WTC11 (cell line): ENCODE results near the gene DHFR2. TPM values are rescaled to one million over a fixed set of nuclear protein-coding genes. Genes with fewer than 3 reads are reported as not detected.

Source experiments
- ATAC-seq: fragments of 200-7000 bp; cut with Tn5 transposase; 2 replicates; pipeline ENCODE4 v1.10.0; 2021; ENCODE audit warnings: mild to moderate bottlenecking, moderate library complexity
- CTCF ChIA-PET: fragments of 300-600 bp; sonication (Branson Sonifier 250); formaldehyde crosslinking; loops from one replicate; lab custom pipeline; 2021; ENCODE audit warnings: antibody characterized with exemption; lab: Charles Lee
- POLR2A ChIA-PET: fragments of 350-600 bp; sonication (Branson Sonifier 250); formaldehyde crosslinking; loops from one replicate; lab custom pipeline; 2021; ENCODE audit warnings: antibody characterized with exemption; lab: Charles Lee
- DNase-seq: peaks from one replicate; pipeline ENCODE4 v3.0.0; 2021; ENCODE audit warnings: low spot score
- H3K27ac Mint-ChIP-seq: 2 replicates; pipeline ENCODE4 v1.8.0; 2021; ENCODE audit warnings: mixed read lengths
- H3K27me3 Mint-ChIP-seq: 2 replicates; pipeline ENCODE4 v1.8.0; 2021; ENCODE audit warnings: low read depth, mild to moderate bottlenecking, moderate library complexity, mixed read lengths
- H3K36me3 Mint-ChIP-seq: 2 replicates; pipeline ENCODE4 v1.8.0; 2021; ENCODE audit warnings: mixed read lengths
- H3K4me1 Mint-ChIP-seq: 2 replicates; pipeline ENCODE4 v1.8.0; 2022; ENCODE audit warnings: mixed read lengths
- H3K4me3 Mint-ChIP-seq: 2 replicates; pipeline ENCODE4 v1.8.0; 2021; ENCODE audit warnings: mild to moderate bottlenecking, moderate library complexity, mixed read lengths
- H3K9me3 Mint-ChIP-seq: 2 replicates; pipeline ENCODE4 v1.8.0; 2021; ENCODE audit warnings: mixed read lengths
- AFF4 ChIP-seq: sonication (generic); formaldehyde crosslinking; IDR thresholded peaks from 2 replicates; pipeline ENCODE4 v1.8.1; 2023; ENCODE audit warnings: mild to moderate bottlenecking, missing genetic modification reagents, borderline replicate concordance
- FOXJ3 ChIP-seq: sonication (generic); formaldehyde crosslinking; IDR thresholded peaks from 2 replicates; pipeline ENCODE4 v1.9.0; 2021; ENCODE audit warnings: missing genetic modification reagents, mild to moderate bottlenecking, borderline replicate concordance
- FOXK1 ChIP-seq: sonication (generic); formaldehyde crosslinking; IDR thresholded peaks from 2 replicates; pipeline ENCODE4 v1.8.0; 2022; ENCODE audit warnings: mild to moderate bottlenecking, moderate library complexity, missing genetic modification reagents
- GRHL2 ChIP-seq: fragments of 250-450 bp; sonication (Bioruptor Pico); IDR thresholded peaks from 2 replicates; pipeline ENCODE4 v1.8.0; 2022; ENCODE audit warnings: mild to moderate bottlenecking, moderate library complexity; ENCODE audit not compliant: insufficient replicate concordance, severe bottlenecking
- IRF2 ChIP-seq: sonication (generic); formaldehyde crosslinking; IDR thresholded peaks from 2 replicates; pipeline ENCODE4 v1.8.0; 2022; ENCODE audit warnings: low read depth, missing genetic modification reagents, borderline replicate concordance
- MYBL2 ChIP-seq: sonication (generic); formaldehyde crosslinking; IDR thresholded peaks from 2 replicates; pipeline ENCODE4 v1.8.1; 2023; ENCODE audit warnings: mild to moderate bottlenecking, moderate library complexity, missing genetic modification reagents
- NR1H2 ChIP-seq: sonication (generic); formaldehyde crosslinking; IDR thresholded peaks from 2 replicates; pipeline ENCODE4 v1.9.0; 2021; ENCODE audit warnings: mild to moderate bottlenecking, moderate library complexity, missing genetic modification reagents
- NR3C1 ChIP-seq: sonication (generic); formaldehyde crosslinking; conservative IDR thresholded peaks from 2 replicates; pipeline ENCODE4 v1.8.1; 2023; ENCODE audit warnings: low read depth, mild to moderate bottlenecking, missing genetic modification reagents
- OVOL2 ChIP-seq: fragments of 250-450 bp; sonication (Bioruptor Pico); IDR thresholded peaks from 2 replicates; pipeline ENCODE4 v1.9.0; 2021; ENCODE audit warnings: mild to moderate bottlenecking, borderline replicate concordance
- RORB ChIP-seq: fragments of 250-450 bp; sonication (Bioruptor Pico); IDR thresholded peaks from 2 replicates; pipeline ENCODE4 v1.9.0; 2021; ENCODE audit warnings: mild to moderate bottlenecking
- SMAD3 ChIP-seq: sonication (generic); formaldehyde crosslinking; IDR thresholded peaks from 2 replicates; pipeline ENCODE4 v1.8.0; 2022; ENCODE audit warnings: missing genetic modification reagents, mild to moderate bottlenecking, borderline replicate concordance
- ZBTB21 ChIP-seq: sonication (generic); formaldehyde crosslinking; IDR thresholded peaks from 2 replicates; pipeline ENCODE4 v1.8.1; 2023; ENCODE audit warnings: mild to moderate bottlenecking, missing genetic modification reagents, borderline replicate concordance
- ZNF317 ChIP-seq: sonication (generic); formaldehyde crosslinking; IDR thresholded peaks from 2 replicates; pipeline ENCODE4 v1.8.1; 2023; ENCODE audit warnings: low read depth, mild to moderate bottlenecking, moderate library complexity, missing genetic modification reagents, borderline replicate concordance
- total RNA-seq: library from RNA; stranded (reverse); gene quantifications from 3 replicates; pipeline ENCODE4 v1.2.3, GENCODE V29; 2021
- TF ChIP-seq, protein P1 (sequence below): sonication (generic); formaldehyde crosslinking; IDR thresholded peaks from 2 replicates; pipeline ENCODE4 v1.8.1; 2022; ENCODE audit warnings: missing genetic modification reagents, borderline replicate concordance
- TF ChIP-seq, protein P2 (sequence below): sonication (generic); formaldehyde crosslinking; IDR thresholded peaks from 2 replicates; pipeline ENCODE4 v1.8.0; 2022; ENCODE audit warnings: mild to moderate bottlenecking, missing genetic modification reagents
- TF ChIP-seq, protein P3 (sequence below): sonication (generic); formaldehyde crosslinking; IDR thresholded peaks from 2 replicates; pipeline ENCODE4 v1.8.0; 2022; ENCODE audit warnings: mild to moderate bottlenecking, missing genetic modification reagents
- TF ChIP-seq, protein P4 (sequence below): sonication (generic); formaldehyde crosslinking; IDR thresholded peaks from 2 replicates; pipeline ENCODE4 v1.8.1; 2023; ENCODE audit warnings: mild to moderate bottlenecking, missing genetic modification reagents

The DHFR2 gene
- total RNA-seq, 1 experiment from 2014 or later: 2.7 TPM

DNA sequence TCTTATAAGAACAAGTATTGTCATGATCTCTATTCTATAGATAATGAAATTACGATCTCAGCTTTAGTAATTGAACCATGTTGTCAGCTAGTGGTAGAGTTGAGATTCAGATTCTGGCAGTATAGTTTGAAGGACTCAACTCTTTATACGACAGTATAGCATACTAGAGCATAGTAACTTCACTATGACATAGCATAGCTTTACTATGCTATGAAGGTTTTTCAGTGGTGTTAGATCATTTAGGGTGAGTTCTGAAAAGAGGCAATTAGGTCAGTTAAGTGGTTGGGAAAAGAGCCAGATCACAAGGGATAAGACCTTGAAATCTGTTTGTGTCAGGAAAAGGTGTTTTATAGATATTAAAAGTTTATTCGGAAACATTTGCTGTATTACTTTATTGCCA, 42.4 kb downstream of the DHFR2 start (continued):
- TF ChIP-seq AFF4 (no peak), MYBL2 (no peak), ZNF317 (CRISPR knock-in tag) (no peak)

GRCh38 chr3:94019659-94020058, 43.1 kb downstream of the DHFR2 start:
- POLR2A ChIA-PET: no interaction called here
- CTCF ChIA-PET: no interaction called here
- DNase-seq: no peak

GRCh38 chr3:94015025-94015424, 47.7 kb downstream of the DHFR2 start:
- no peak for ATAC-seq
- POLR2A ChIA-PET: no interaction called here
- DNase-seq: no peak
- TF ChIP-seq, protein P1, sequence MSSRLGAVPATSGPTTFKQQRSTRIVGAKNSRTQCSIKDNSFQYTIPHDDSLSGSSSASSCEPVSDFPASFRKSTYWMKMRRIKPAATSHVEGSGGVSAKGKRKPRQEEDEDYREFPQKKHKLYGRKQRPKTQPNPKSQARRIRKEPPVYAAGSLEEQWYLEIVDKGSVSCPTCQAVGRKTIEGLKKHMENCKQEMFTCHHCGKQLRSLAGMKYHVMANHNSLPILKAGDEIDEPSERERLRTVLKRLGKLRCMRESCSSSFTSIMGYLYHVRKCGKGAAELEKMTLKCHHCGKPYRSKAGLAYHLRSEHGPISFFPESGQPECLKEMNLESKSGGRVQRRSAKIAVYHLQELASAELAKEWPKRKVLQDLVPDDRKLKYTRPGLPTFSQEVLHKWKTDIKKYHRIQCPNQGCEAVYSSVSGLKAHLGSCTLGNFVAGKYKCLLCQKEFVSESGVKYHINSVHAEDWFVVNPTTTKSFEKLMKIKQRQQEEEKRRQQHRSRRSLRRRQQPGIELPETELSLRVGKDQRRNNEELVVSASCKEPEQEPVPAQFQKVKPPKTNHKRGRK (CRISPR knock-in tag): no peak
- no peak for TF ChIP-seq FOXK1 (CRISPR knock-in tag)
- TF ChIP-seq ZBTB21 (CRISPR knock-in tag): no peak
- TF ChIP-seq NR1H2 (CRISPR knock-in tag): no peak
- Mint-ChIP-seq H3K9me3 (no peaks in the 10 kb centered on the region), H3K4me1 (no peaks in the 10 kb centered on the region), H3K4me3 (no peak overlapping the region), H3K27ac (no peak overlapping the region), H3K36me3 (no peaks in the 10 kb centered on the region), H3K27me3 (no peaks in the 10 kb centered on the region)
- CTCF ChIA-PET: interaction anchor here (1.4 kb wide), 1 partner anchor 10 kb away, joined by 5 read pairs; no protein-coding TSS in a partner anchor

More at GRCh38 chr3:94019659-94020058, 43.1 kb downstream of the DHFR2 start:
- no peak for ATAC-seq
- H3K4me3 Mint-ChIP-seq: no peak overlapping the region
- H3K27ac Mint-ChIP-seq: no peak overlapping the region
- no peaks in the 10 kb centered on the region for H3K27me3 Mint-ChIP-seq
- TF ChIP-seq GRHL2 (CRISPR knock-in tag) (no peak), RORB (no peak), IRF2 (no peak), ZNF317 (CRISPR knock-in tag) (no peak), NR3C1 (no peak), FOXJ3 (no peak), SMAD3 (no peak), OVOL2 (CRISPR knock-in tag) (no peak)
- TF ChIP-seq, protein P2, sequence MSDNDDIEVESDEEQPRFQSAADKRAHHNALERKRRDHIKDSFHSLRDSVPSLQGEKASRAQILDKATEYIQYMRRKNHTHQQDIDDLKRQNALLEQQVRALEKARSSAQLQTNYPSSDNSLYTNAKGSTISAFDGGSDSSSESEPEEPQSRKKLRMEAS (CRISPR knock-in tag): no peak
- TF ChIP-seq, protein P3, sequence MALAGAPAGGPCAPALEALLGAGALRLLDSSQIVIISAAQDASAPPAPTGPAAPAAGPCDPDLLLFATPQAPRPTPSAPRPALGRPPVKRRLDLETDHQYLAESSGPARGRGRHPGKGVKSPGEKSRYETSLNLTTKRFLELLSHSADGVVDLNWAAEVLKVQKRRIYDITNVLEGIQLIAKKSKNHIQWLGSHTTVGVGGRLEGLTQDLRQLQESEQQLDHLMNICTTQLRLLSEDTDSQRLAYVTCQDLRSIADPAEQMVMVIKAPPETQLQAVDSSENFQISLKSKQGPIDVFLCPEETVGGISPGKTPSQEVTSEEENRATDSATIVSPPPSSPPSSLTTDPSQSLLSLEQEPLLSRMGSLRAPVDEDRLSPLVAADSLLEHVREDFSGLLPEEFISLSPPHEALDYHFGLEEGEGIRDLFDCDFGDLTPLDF (CRISPR knock-in tag): no peak
- TF ChIP-seq, protein P4, sequence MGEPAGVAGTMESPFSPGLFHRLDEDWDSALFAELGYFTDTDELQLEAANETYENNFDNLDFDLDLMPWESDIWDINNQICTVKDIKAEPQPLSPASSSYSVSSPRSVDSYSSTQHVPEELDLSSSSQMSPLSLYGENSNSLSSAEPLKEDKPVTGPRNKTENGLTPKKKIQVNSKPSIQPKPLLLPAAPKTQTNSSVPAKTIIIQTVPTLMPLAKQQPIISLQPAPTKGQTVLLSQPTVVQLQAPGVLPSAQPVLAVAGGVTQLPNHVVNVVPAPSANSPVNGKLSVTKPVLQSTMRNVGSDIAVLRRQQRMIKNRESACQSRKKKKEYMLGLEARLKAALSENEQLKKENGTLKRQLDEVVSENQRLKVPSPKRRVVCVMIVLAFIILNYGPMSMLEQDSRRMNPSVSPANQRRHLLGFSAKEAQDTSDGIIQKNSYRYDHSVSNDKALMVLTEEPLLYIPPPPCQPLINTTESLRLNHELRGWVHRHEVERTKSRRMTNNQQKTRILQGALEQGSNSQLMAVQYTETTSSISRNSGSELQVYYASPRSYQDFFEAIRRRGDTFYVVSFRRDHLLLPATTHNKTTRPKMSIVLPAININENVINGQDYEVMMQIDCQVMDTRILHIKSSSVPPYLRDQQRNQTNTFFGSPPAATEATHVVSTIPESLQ (CRISPR knock-in tag): no peak
- H3K9me3 Mint-ChIP-seq: no peaks in the 10 kb centered on the region
- no peaks in the 10 kb centered on the region for H3K4me1 Mint-ChIP-seq
- H3K36me3 Mint-ChIP-seq: no peaks in the 10 kb centered on the region
